Measurements from ENCODE around the gene ME3. TPM values are rescaled to one million over a fixed set of nuclear protein-coding genes. Genes with fewer than 3 reads are reported as not detected.

The ME3 gene
- total RNA-seq, 1 donor from 2014 or later, result 10.8 TPM

GRCh38 chr11:86638673-86639072 is 33.7 kb downstream of the ME3 start:
- no peaks in the 10 kb centered on the region for H3K27me3 Mint-ChIP-seq (ENCODE audit: low read depth)
- no peak overlapping the region for H3K27ac Mint-ChIP-seq (ENCODE audit: unreplicated experiment)
- no peaks in the 10 kb centered on the region for H3K9me3 Mint-ChIP-seq (ENCODE audit: low read depth)

DNA sequence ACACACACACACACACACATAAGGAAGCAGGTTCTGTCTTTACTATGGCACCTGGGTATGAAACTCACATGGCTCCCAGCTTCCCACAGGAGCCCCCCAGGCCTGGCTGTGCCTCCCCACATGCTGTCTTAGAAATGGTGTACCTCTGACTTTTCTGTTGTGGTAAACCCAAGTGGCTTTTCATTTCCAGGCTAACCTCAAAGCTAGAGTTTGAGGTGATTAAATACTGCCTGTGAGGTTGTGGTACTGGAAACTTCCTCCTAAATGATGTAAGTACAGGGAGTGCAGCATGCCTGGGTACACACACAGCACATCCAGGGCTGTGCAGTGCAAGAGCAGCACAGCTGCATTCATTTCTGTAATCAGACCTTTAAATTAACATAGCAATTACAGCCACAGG is 34.4 kb downstream of the ME3 start:
- H3K4me1 Mint-ChIP-seq (ENCODE audit: low read depth), result peaks cover 57% of the 10 kb centered on the region
- H3K27me3 Mint-ChIP-seq (ENCODE audit: low read depth), result no peaks in the 10 kb centered on the region
- no peaks in the 10 kb centered on the region for H3K36me3 Mint-ChIP-seq (ENCODE audit: low read depth)
- no peak overlapping the region for H3K27ac Mint-ChIP-seq (ENCODE audit: unreplicated experiment)
- no peak for DNase-seq (ENCODE audit: low spot score)
- TF ChIP-seq, protein P1, sequence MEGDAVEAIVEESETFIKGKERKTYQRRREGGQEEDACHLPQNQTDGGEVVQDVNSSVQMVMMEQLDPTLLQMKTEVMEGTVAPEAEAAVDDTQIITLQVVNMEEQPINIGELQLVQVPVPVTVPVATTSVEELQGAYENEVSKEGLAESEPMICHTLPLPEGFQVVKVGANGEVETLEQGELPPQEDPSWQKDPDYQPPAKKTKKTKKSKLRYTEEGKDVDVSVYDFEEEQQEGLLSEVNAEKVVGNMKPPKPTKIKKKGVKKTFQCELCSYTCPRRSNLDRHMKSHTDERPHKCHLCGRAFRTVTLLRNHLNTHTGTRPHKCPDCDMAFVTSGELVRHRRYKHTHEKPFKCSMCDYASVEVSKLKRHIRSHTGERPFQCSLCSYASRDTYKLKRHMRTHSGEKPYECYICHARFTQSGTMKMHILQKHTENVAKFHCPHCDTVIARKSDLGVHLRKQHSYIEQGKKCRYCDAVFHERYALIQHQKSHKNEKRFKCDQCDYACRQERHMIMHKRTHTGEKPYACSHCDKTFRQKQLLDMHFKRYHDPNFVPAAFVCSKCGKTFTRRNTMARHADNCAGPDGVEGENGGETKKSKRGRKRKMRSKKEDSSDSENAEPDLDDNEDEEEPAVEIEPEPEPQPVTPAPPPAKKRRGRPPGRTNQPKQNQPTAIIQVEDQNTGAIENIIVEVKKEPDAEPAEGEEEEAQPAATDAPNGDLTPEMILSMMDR (IDR thresholded peaks at IDR 0.05), result no peak
- no peak overlapping the region for H3K4me3 Mint-ChIP-seq (ENCODE audit: unreplicated experiment)
- H3K9me3 Mint-ChIP-seq (ENCODE audit: low read depth), result no peaks in the 10 kb centered on the region

More at GRCh38 chr11:86638673-86639072, 33.7 kb downstream of the ME3 start:
- Mint-ChIP-seq H3K4me3 (ENCODE audit: unreplicated experiment) (no peak overlapping the region), H3K36me3 (ENCODE audit: low read depth) (no peaks in the 10 kb centered on the region), H3K4me1 (ENCODE audit: low read depth) (peaks cover 55% of the 10 kb centered on the region)
- DNase-seq (ENCODE audit: low spot score), result no peak
- TF ChIP-seq, protein P1 (IDR thresholded peaks at IDR 0.05), result no peak

- H3K27ac Mint-ChIP-seq (ENCODE audit: unreplicated experiment), result no peak overlapping the region
- TF ChIP-seq, protein P1 (IDR thresholded peaks at IDR 0.05), result no peak
- H3K9me3 Mint-ChIP-seq (ENCODE audit: low read depth), result no peaks in the 10 kb centered on the region
- no peaks in the 10 kb centered on the region for H3K36me3 Mint-ChIP-seq (ENCODE audit: low read depth)
- peaks cover 52% of the 10 kb centered on the region for H3K4me1 Mint-ChIP-seq (ENCODE audit: low read depth)
- no peak for DNase-seq (ENCODE audit: low spot score)
- H3K4me3 Mint-ChIP-seq (ENCODE audit: unreplicated experiment), result no peak overlapping the region
- H3K27me3 Mint-ChIP-seq (ENCODE audit: low read depth), result no peaks in the 10 kb centered on the region
Measured at GRCh38 chr11:86636275-86636674, 36.1 kb downstream of the ME3 start.

- no peak for DNase-seq (ENCODE audit: low spot score)
- H3K9me3 Mint-ChIP-seq (ENCODE audit: low read depth), result no peaks in the 10 kb centered on the region
- no peak overlapping the region for H3K4me3 Mint-ChIP-seq (ENCODE audit: unreplicated experiment)
- H3K4me1 Mint-ChIP-seq (ENCODE audit: low read depth), result peaks cover 73% of the 10 kb centered on the region
- H3K36me3 Mint-ChIP-seq (ENCODE audit: low read depth), result no peaks in the 10 kb centered on the region
- TF ChIP-seq, protein P1 (IDR thresholded peaks at IDR 0.05), result peak; percentile 79
- H3K27ac Mint-ChIP-seq (ENCODE audit: unreplicated experiment), result peak overlapping the region; percentile 89
- H3K27me3 Mint-ChIP-seq (ENCODE audit: low read depth), result no peaks in the 10 kb centered on the region
Measured at GRCh38 chr11:86632499-86633269, 39.7 kb downstream of the ME3 start.

DNA sequence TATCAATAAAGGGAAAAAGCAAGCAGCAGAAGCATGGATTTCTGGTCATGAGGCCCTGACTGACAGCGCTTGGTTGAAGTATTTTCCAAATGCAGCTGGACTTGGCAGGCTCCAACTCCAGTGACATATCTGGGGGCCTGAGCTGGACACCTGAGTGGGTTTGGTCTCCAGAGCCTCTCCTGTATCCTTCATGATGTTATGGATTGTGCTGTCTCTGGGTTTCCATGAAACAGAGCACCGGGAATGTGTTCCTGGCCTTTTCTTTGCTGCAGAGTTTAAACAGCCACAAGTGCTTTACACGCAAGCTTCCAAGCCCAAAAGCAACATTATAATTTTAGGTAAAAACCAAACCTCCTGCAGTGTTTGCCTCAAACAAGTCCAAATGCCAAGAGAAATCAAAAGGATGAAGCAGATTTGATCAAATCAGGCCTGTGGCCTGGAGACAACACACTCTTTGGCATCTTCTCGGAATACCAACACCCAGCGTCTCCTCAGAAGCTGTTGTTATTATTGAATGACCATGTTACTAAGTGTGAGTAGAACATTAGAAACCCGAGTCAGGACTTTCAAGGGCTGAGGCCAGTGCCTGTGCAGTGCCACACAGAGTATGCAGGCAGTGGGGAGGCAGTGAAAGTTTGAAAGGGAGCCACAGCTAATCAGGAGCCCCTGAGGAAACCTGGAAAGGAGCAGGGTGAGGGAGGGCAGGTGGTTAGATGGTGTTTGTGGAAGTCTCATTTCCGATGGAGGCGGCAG is 42.0 kb downstream of the ME3 start:
- Mint-ChIP-seq H3K27me3 (ENCODE audit: low read depth) (no peaks in the 10 kb centered on the region), H3K27ac (ENCODE audit: unreplicated experiment) (peak overlapping the region; percentile 90), H3K9me3 (ENCODE audit: low read depth) (no peaks in the 10 kb centered on the region), H3K4me3 (ENCODE audit: unreplicated experiment) (no peak overlapping the region), H3K36me3 (ENCODE audit: low read depth) (no peaks in the 10 kb centered on the region), H3K4me1 (ENCODE audit: low read depth) (peaks cover 64% of the 10 kb centered on the region)
- no peak for DNase-seq (ENCODE audit: low spot score)
- TF ChIP-seq, protein P1 (IDR thresholded peaks at IDR 0.05), result no peak

Measured in chondrocyte (in vitro differentiated cells).